HG03571 (cell line): Measurements from ENCODE around the gene GNGT2.
A peak's percentile ranks its signal among the peaks of the same experiment; 100 is the strongest.

ENCODE experiments used
- ATAC-seq: cut with Tn5 transposase; IDR thresholded peaks from one replicate; pipeline ENCODE4 v1.9.1; 2021; ENCODE audit not compliant: unreplicated experiment

GNGT2 gene

GRCh38 chr17:49229805-49230600 is 19.6 kb upstream of the GNGT2 start:
- ATAC-seq = no peak

GRCh38 chr17:49229076-49229804 is 18.9 kb upstream of the GNGT2 start:
- ATAC-seq = no peak

GRCh38 chr17:49227436-49228261 is 17.3 kb upstream of the GNGT2 start:
- ATAC-seq = no peak

GRCh38 chr17:49226771-49227435 is 16.5 kb upstream of the GNGT2 start:
- ATAC-seq = no peak

GRCh38 chr17:49225554-49226236 is 15.3 kb upstream of the GNGT2 start:
- ATAC-seq = no peak

- no peak for ATAC-seq
Observed at GRCh38 chr17:49224997-49225337, 14.6 kb upstream of the GNGT2 start.

GRCh38 chr17:49224198-49224996 is 14.0 kb upstream of the GNGT2 start:
- ATAC-seq = no peak

GRCh38 chr17:49223517-49224197 is 13.3 kb upstream of the GNGT2 start:
- ATAC-seq = no peak

GRCh38 chr17:49223168-49223516 is 12.8 kb upstream of the GNGT2 start:
- no peak for ATAC-seq

- ATAC-seq = no peak
Observed at GRCh38 chr17:49219987-49220386, 9.6 kb upstream of the GNGT2 start.

- ATAC-seq = peak; percentile 44
Observed at GRCh38 chr17:49218941-49219913, 8.9 kb upstream of the GNGT2 start.

- ATAC-seq = no peak
Observed at GRCh38 chr17:49217651-49218413, 7.5 kb upstream of the GNGT2 start.

- no peak for ATAC-seq
Observed at GRCh38 chr17:49216953-49217650, 6.7 kb upstream of the GNGT2 start.

- no peak for ATAC-seq
Observed at GRCh38 chr17:49216482-49216881, 6.1 kb upstream of the GNGT2 start.

- no peak for ATAC-seq
Observed at GRCh38 chr17:49214676-49215360, 4.4 kb upstream of the GNGT2 start.

- no peak for ATAC-seq
Observed at GRCh38 chr17:49213847-49214246, 3.5 kb upstream of the GNGT2 start.
